SK-N-SH (cell line): ENCODE measurements around the gene PCNX2. TPM values are rescaled to one million over a fixed set of nuclear protein-coding genes. Genes with fewer than 3 reads are reported as not detected.

Source experiments
- CTCF ChIA-PET: fragments of 300-600, 350-600 bp; formaldehyde crosslinking; extraction: SDS; loops from one replicate; lab custom pipeline; 2021; lab: Yijun Ruan, JAX
- POLR2A ChIA-PET: fragments of 350-600 bp; sonication (Branson Sonifier 250); formaldehyde crosslinking; extraction: SDS; loops from one replicate; lab custom pipeline; 2020; ENCODE audit warnings: antibody characterized with exemption, inconsistent platforms; lab: Yijun Ruan, JAX
- DNase-seq: peaks from one replicate; pipeline ENCODE4 v3.0.0; 2012
- H2AFZ ChIP-seq: fragments of 200-600 bp; sonication (generic); 2 replicates; pipeline ENCODE4 v1.8.1; 2016; ENCODE audit warnings: antibody characterized with exemption, mild to moderate bottlenecking, low read depth
- H3F3A ChIP-seq: fragments of 200-600 bp; sonication (generic); replicated peaks from 2 replicates; pipeline ENCODE3; 2016; ENCODE audit warnings: antibody characterized with exemption, mild to moderate bottlenecking; ENCODE audit not compliant: insufficient read depth
- H3K27ac ChIP-seq, 2 experiments: fragments of 200-500 bp in 1 of 2; fragments of 200-600 bp in 1 of 2; sonication (Bioruptor generic) in 1 of 2; sonication (generic), shearing (Covaris generic) in 1 of 2; 2 replicates each; pipeline versions ENCODE4 v1.5.1 to v1.6.1; 2014 to 2016; ENCODE audit warnings: low read depth in 2 of 2, inconsistent platforms in 1 of 2, low read length in 1 of 2, mild to moderate bottlenecking in 1 of 2, mixed read lengths in 1 of 2
- H3K27me3 ChIP-seq: fragments of 200-600 bp; sonication (generic), shearing (Covaris generic); 2 replicates; pipeline ENCODE4 v1.6.1; 2016; ENCODE audit warnings: mixed run types; ENCODE audit not compliant: insufficient read depth
- H3K36me3 ChIP-seq, 2 experiments: fragments of 200-500 bp in 1 of 2; fragments of 200-600 bp in 1 of 2; sonication (Bioruptor generic) in 1 of 2; sonication (generic) in 1 of 2; replicated peaks in 1 of 2; 2 replicates each; pipeline versions ENCODE3 to v1.5.1; 2014 to 2016; ENCODE audit warnings: low read length in 1 of 2, mild to moderate bottlenecking in 1 of 2; ENCODE audit not compliant: insufficient read depth in 2 of 2, control insufficient read depth in 1 of 2
- H3K4me1 ChIP-seq, 2 experiments: fragments of 200-500 bp in 1 of 2; fragments of 200-600 bp in 1 of 2; sonication (Bioruptor generic) in 1 of 2; sonication (generic), shearing (Covaris generic) in 1 of 2; 2 replicates each; pipeline versions ENCODE4 v1.5.1 to v1.6.1; 2014 to 2016; ENCODE audit warnings: low read depth in 1 of 2, low read length in 1 of 2, mixed run types in 1 of 2; ENCODE audit not compliant: insufficient read depth in 2 of 2, control insufficient read depth in 1 of 2
- H3K4me2 ChIP-seq: fragments of 200-600 bp; sonication (generic), shearing (Covaris generic); 2 replicates; pipeline ENCODE4 v1.6.1; 2017; ENCODE audit warnings: mixed run types
- H3K4me3 ChIP-seq, 2 experiments: fragments of 200-500 bp in 1 of 2; fragments of 200-600 bp in 1 of 2; sonication (Bioruptor generic) in 1 of 2; sonication (generic), shearing (Covaris generic) in 1 of 2; 2 replicates each; pipeline versions ENCODE4 v1.5.1 to v1.8.1; 2014 to 2016; ENCODE audit warnings: low read depth in 2 of 2, inconsistent platforms in 1 of 2, low read length in 1 of 2, mild to moderate bottlenecking in 1 of 2, mixed read lengths in 1 of 2, moderate library complexity in 1 of 2
- H3K79me2 ChIP-seq: fragments of 200-600 bp; sonication (generic); 2 replicates; pipeline ENCODE4 v1.8.1; 2017; ENCODE audit warnings: mild to moderate bottlenecking; ENCODE audit not compliant: insufficient read depth
- H3K9ac ChIP-seq: fragments of 200-600 bp; sonication (generic); 2 replicates; pipeline ENCODE4 v1.6.1; 2017; ENCODE audit warnings: mixed run types
- H3K9me2 ChIP-seq: fragments of 200-600 bp; sonication (generic); 2 replicates; pipeline ENCODE4 v1.6.1; 2017; ENCODE audit warnings: mixed run types
- H3K9me3 ChIP-seq: fragments of 200-600 bp; sonication (generic); 2 replicates; pipeline ENCODE4 v1.6.1; 2017; ENCODE audit warnings: mixed run types, mild to moderate bottlenecking, moderate library complexity
- H4K20me1 ChIP-seq: fragments of 200-600 bp; sonication (generic); 2 replicates; pipeline ENCODE4 v1.6.1; 2017; ENCODE audit warnings: mild to moderate bottlenecking, mixed run types; ENCODE audit not compliant: insufficient read depth
- CHD2 ChIP-seq: fragments of 150-350 bp; IDR thresholded peaks from 2 replicates; pipeline ENCODE4 v1.6.1; 2018; ENCODE audit warnings: low read length; ENCODE audit not compliant: partially characterized antibody
- EP300 ChIP-seq, 2 experiments: IDR thresholded peaks; 2 replicates each; pipeline versions ENCODE4 v1.4.0 to v1.6.1; 2012; ENCODE audit warnings: borderline replicate concordance in 1 of 2, low read depth in 1 of 2, low read length in 1 of 2
- FOSL2 ChIP-seq: IDR thresholded peaks from 2 replicates; pipeline ENCODE4 v1.4.0; 2012; ENCODE audit warnings: low read depth, mild to moderate bottlenecking, moderate library complexity, borderline replicate concordance
- GABPA ChIP-seq: IDR thresholded peaks from 2 replicates; pipeline ENCODE4 v1.4.0; 2012; ENCODE audit warnings: low read depth, mild to moderate bottlenecking
- IRF3 ChIP-seq: fragments of 150-350 bp; IDR thresholded peaks from 2 replicates; pipeline ENCODE4 v1.6.1; 2016; ENCODE audit warnings: mild to moderate bottlenecking, low read depth, low read length
- JUND ChIP-seq: IDR thresholded peaks from 2 replicates; pipeline ENCODE4 v1.4.0; 2012
- MEF2A ChIP-seq: IDR thresholded peaks from 2 replicates; pipeline ENCODE4 v1.4.0; 2012; ENCODE audit warnings: low read depth, borderline replicate concordance
- NFIC ChIP-seq: IDR thresholded peaks from 2 replicates; pipeline ENCODE4 v1.4.0; 2012; ENCODE audit warnings: borderline replicate concordance
- POLR2AphosphoS5 ChIP-seq: IDR thresholded peaks from 2 replicates; pipeline ENCODE4 v1.6.1; 2012; ENCODE audit warnings: low read depth, low read length
- RXRA ChIP-seq: IDR thresholded peaks from 2 replicates; pipeline ENCODE4 v1.4.0; 2012; ENCODE audit warnings: low read depth, mild to moderate bottlenecking, borderline replicate concordance
- SMC3 ChIP-seq: IDR thresholded peaks from 2 replicates; pipeline ENCODE4 v1.6.1; 2012; ENCODE audit warnings: low read depth, low read length, improper control_type of control experiment
- TAF1 ChIP-seq: IDR thresholded peaks from 2 replicates; pipeline ENCODE4 v1.6.1; 2012; ENCODE audit warnings: low read depth, mild to moderate bottlenecking, low read length, moderate library complexity, borderline replicate concordance
- TEAD4 ChIP-seq: IDR thresholded peaks from 2 replicates; pipeline ENCODE4 v1.4.0; 2012; ENCODE audit warnings: mild to moderate bottlenecking, borderline replicate concordance; ENCODE audit not compliant: insufficient read depth
- USF1 ChIP-seq: IDR thresholded peaks from 2 replicates; pipeline ENCODE4 v1.4.0; 2012; ENCODE audit warnings: low read depth, borderline replicate concordance
- WGBS: methylation state at CpG from one replicate; pipeline ENCODE4 v1.1.6; 2017; ENCODE audit warnings: low lambda C conversion rate; 5-methylcytosine and 5-hydroxymethylcytosine counted together
- polyA plus RNA-seq, 3 experiments: library from polyadenylated mRNA; depleted of rRNA; stranded (reverse); fragments of >200 nt; gene quantifications; 2 replicates each; pipeline ENCODE4 v1.2.3, GENCODE V29; 2012
- TF ChIP-seq, protein P1 (sequence below): IDR thresholded peaks from 2 replicates; pipeline ENCODE4 v1.4.0; 2012; ENCODE audit warnings: low read depth, borderline replicate concordance
- TF ChIP-seq, protein P2 (sequence below): IDR thresholded peaks from 2 replicates; pipeline ENCODE4; 2012

Gene PCNX2
- polyA plus RNA-seq, 1 of the 3 experiments (the other 2 are of a cell fraction): 10.6 TPM

DNA sequence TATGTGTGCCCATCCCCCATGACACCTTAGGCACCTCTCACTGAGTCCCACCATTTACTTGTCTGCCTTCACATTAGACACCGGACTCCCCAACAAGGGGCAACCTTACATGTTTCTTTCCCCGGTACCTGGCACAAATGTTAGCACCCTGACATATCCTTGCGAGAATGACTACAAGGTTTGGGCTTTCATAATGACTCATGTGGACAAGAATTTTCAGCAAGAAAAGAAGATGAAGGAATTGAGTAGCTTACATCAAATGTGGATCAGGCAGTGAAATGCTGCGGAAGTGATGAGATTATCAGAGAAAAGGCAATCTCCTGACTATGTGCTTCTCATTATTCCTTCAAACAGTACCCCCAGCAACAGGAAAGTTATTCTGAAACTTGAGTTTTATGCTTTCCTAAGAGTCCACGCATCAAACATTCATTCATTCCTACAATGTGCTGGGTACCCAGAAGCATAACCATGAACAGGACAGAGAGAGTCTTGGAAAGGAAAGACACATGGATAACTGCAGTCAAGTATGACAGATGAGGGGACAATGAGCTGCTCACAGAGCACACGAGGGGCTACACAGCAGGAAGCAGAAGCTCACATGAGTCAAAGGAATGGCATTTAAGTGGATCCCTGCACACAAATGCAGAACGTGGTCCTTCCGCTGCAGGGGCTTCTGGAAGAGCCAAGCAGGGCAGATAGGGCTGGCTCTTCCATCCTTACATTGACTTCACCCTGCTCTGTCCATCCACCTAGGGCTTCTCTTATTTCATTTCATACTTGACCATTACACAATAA, 112.1 kb downstream of the PCNX2 start:
- H3K27me3 ChIP-seq: no peaks in the 10 kb centered on the region
- H3K4me1 ChIP-seq: peaks cover 0 to 4% of the 10 kb centered on the region in 2 experiments; a peak in 1 of 4 replicates
- ChIA-PET CTCF (interaction anchor here (1.0 kb wide), 1 partner anchor 14 kb away, joined by 6 read pairs; no protein-coding TSS in a partner anchor), POLR2A (no interaction called here)
- no peak for DNase-seq
- H3K9me3 ChIP-seq: no peaks in the 10 kb centered on the region
- no peak for TF ChIP-seq NFIC
- peak; percentile 13; the same call in 1 of the 2 replicates for TF ChIP-seq FOSL2
- TF ChIP-seq GABPA: no peak
- TF ChIP-seq TEAD4: no peak
- TF ChIP-seq JUND: 0 out of 2 replicates have a peak, but pooled peaks have one; percentile 7
- no peak for TF ChIP-seq RXRA
- TF ChIP-seq MEF2A: no peak
- no peak overlapping the region for H2AFZ ChIP-seq
- H3K36me3 ChIP-seq: peaks cover 6 to 7% of the 10 kb centered on the region in 2 experiments
- no peak overlapping the region for H3K9ac ChIP-seq
- no peaks in the 10 kb centered on the region for H4K20me1 ChIP-seq
- H3K79me2 ChIP-seq: no peaks in the 10 kb centered on the region
- H3F3A ChIP-seq: no peaks in the 10 kb centered on the region
- H3K4me2 ChIP-seq: no peak overlapping the region
- no peaks in the 10 kb centered on the region for H3K9me2 ChIP-seq
- no peak overlapping the region for H3K27ac ChIP-seq
- no peak overlapping the region for H3K4me3 ChIP-seq
- WGBS: 77% methylated on average over 8 of the region's 8 CpGs

GRCh38 chr1:233182587-233182986, 112.9 kb downstream of the PCNX2 start:
- no peak overlapping the region for H3K4me3 ChIP-seq
- H2AFZ ChIP-seq: no peak overlapping the region
- H3K9me2 ChIP-seq: no peaks in the 10 kb centered on the region
- H3K4me2 ChIP-seq: no peak overlapping the region
- WGBS: 83% methylated on average over 2 of the region's 2 CpGs
- H3K79me2 ChIP-seq: no peaks in the 10 kb centered on the region
- H3K9me3 ChIP-seq: no peaks in the 10 kb centered on the region
- no peaks in the 10 kb centered on the region for H4K20me1 ChIP-seq
- CTCF ChIA-PET: interaction anchor here (1.0 kb wide), 1 partner anchor 14 kb away, joined by 6 read pairs; no protein-coding TSS in a partner anchor
- POLR2A ChIA-PET: no interaction called here
- H3K4me1 ChIP-seq: peaks cover 0 to 4% of the 10 kb centered on the region in 2 experiments; a peak in 1 of 4 replicates
- H3K27ac ChIP-seq: no peak overlapping the region
- H3K27me3 ChIP-seq: no peaks in the 10 kb centered on the region
- no peak for DNase-seq
- H3K9ac ChIP-seq: no peak overlapping the region
- peaks cover 14 to 15% of the 10 kb centered on the region in 2 experiments for H3K36me3 ChIP-seq
- H3F3A ChIP-seq: no peaks in the 10 kb centered on the region
- TF ChIP-seq MEF2A (no peak), SMC3 (no peak), EP300 (IDR thresholded peaks at IDR 0.05; ENCODE audit: borderline replicate concordance in 1 of 2, low read depth in 1 of 2, low read length in 1 of 2) (no peak), CHD2 (no peak), RXRA (no peak), IRF3 (no peak), POLR2AphosphoS5 (no peak), TAF1 (no peak), USF1 (no peak)
- TF ChIP-seq, protein P1, sequence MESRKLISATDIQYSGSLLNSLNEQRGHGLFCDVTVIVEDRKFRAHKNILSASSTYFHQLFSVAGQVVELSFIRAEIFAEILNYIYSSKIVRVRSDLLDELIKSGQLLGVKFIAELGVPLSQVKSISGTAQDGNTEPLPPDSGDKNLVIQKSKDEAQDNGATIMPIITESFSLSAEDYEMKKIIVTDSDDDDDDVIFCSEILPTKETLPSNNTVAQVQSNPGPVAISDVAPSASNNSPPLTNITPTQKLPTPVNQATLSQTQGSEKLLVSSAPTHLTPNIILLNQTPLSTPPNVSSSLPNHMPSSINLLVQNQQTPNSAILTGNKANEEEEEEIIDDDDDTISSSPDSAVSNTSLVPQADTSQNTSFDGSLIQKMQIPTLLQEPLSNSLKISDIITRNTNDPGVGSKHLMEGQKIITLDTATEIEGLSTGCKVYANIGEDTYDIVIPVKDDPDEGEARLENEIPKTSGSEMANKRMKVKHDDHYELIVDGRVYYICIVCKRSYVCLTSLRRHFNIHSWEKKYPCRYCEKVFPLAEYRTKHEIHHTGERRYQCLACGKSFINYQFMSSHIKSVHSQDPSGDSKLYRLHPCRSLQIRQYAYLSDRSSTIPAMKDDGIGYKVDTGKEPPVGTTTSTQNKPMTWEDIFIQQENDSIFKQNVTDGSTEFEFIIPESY: no peak
- TF ChIP-seq, protein P2, sequence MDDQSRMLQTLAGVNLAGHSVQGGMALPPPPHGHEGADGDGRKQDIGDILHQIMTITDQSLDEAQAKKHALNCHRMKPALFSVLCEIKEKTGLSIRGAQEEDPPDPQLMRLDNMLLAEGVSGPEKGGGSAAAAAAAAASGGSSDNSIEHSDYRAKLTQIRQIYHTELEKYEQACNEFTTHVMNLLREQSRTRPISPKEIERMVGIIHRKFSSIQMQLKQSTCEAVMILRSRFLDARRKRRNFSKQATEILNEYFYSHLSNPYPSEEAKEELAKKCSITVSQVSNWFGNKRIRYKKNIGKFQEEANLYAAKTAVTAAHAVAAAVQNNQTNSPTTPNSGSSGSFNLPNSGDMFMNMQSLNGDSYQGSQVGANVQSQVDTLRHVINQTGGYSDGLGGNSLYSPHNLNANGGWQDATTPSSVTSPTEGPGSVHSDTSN: no peak
